Measurements from ENCODE around the gene PTGIS.

PTGIS gene

GRCh38 chr20:49505518-49505917 lies 62.4 kb downstream of the PTGIS start:
- in situ Hi-C loops (cut with MboI; ENCODE audit: low sequenced_read_pairs), result loop anchor here (25.0 kb wide), 1 partner anchor 168 kb away; no protein-coding TSS in a partner anchor

GRCh38 chr20:49503176-49503575 lies 64.8 kb downstream of the PTGIS start:
- in situ Hi-C loops (cut with MboI; ENCODE audit: low sequenced_read_pairs), result loop anchor here (25.0 kb wide), 1 partner anchor 166 kb away; no protein-coding TSS in a partner anchor

GRCh38 chr20:49501917-49502316 lies 66.0 kb downstream of the PTGIS start:
- in situ Hi-C loops (cut with MboI; ENCODE audit: low sequenced_read_pairs), result loop anchor here (25.0 kb wide), 1 partner anchor 165 kb away; no protein-coding TSS in a partner anchor

- in situ Hi-C loops (cut with MboI; ENCODE audit: low sequenced_read_pairs), result no loop called here
These were observed 70.6 kb downstream of the PTGIS start for GRCh38 chr20:49497398-49497669.

GRCh38 chr20:49496553-49497397 lies 71.2 kb downstream of the PTGIS start:
- in situ Hi-C loops (cut with MboI; ENCODE audit: low sequenced_read_pairs), result no loop called here

GRCh38 chr20:49496043-49496442 lies 71.9 kb downstream of the PTGIS start:
- in situ Hi-C loops (cut with MboI; ENCODE audit: low sequenced_read_pairs), result no loop called here

- in situ Hi-C loops (cut with MboI; ENCODE audit: low sequenced_read_pairs), result no loop called here
These were observed 77.2 kb downstream of the PTGIS start for GRCh38 chr20:49490689-49491088.

GRCh38 chr20:49489688-49490087 lies 78.2 kb downstream of the PTGIS start:
- in situ Hi-C loops (cut with MboI; ENCODE audit: low sequenced_read_pairs), result no loop called here

- in situ Hi-C loops (cut with MboI; ENCODE audit: low sequenced_read_pairs), result no loop called here
These were observed 81.9 kb downstream of the PTGIS start for GRCh38 chr20:49486064-49486463.

GRCh38 chr20:49485563-49485962 lies 82.4 kb downstream of the PTGIS start:
- in situ Hi-C loops (cut with MboI; ENCODE audit: low sequenced_read_pairs), result no loop called here

GRCh38 chr20:49484180-49485140 lies 83.5 kb downstream of the PTGIS start:
- in situ Hi-C loops (cut with MboI; ENCODE audit: low sequenced_read_pairs), result no loop called here

GRCh38 chr20:49483696-49484123 lies 84.2 kb downstream of the PTGIS start:
- in situ Hi-C loops (cut with MboI; ENCODE audit: low sequenced_read_pairs), result no loop called here

- in situ Hi-C loops (cut with MboI; ENCODE audit: low sequenced_read_pairs), result no loop called here
These were observed 84.8 kb downstream of the PTGIS start for GRCh38 chr20:49483018-49483695.

GRCh38 chr20:49482621-49483017 lies 85.3 kb downstream of the PTGIS start, which contains the start of gene KCNB1:
Gene KCNB1, minus strand, starts transcription at chr20:49482668. Its CDS starts 188 bp downstream, at chr20:49482480.
- in situ Hi-C loops (cut with MboI; ENCODE audit: low sequenced_read_pairs), result no loop called here

GRCh38 chr20:49482173-49482572 lies 85.8 kb downstream of the PTGIS start:
- in situ Hi-C loops (cut with MboI; ENCODE audit: low sequenced_read_pairs), result no loop called here

- in situ Hi-C loops (cut with MboI; ENCODE audit: low sequenced_read_pairs), result no loop called here
These were observed 86.8 kb downstream of the PTGIS start for GRCh38 chr20:49481116-49481515.

- in situ Hi-C loops (cut with MboI; ENCODE audit: low sequenced_read_pairs), result no loop called here
These were observed 87.7 kb downstream of the PTGIS start for GRCh38 chr20:49480236-49480635.

- in situ Hi-C loops (cut with MboI; ENCODE audit: low sequenced_read_pairs), result no loop called here
These were observed 88.2 kb downstream of the PTGIS start for GRCh38 chr20:49479785-49480184.

- in situ Hi-C loops (cut with MboI; ENCODE audit: low sequenced_read_pairs), result no loop called here
These were observed 88.9 kb downstream of the PTGIS start for GRCh38 chr20:49478754-49479689.

- in situ Hi-C loops (cut with MboI; ENCODE audit: low sequenced_read_pairs), result no loop called here
These were observed 89.7 kb downstream of the PTGIS start for GRCh38 chr20:49478266-49478665.

Data from HL-60/S4 treated with retinoic acid at 250 ng/mL for 4 days and 3 days (cell line).